GM19452 (cell line): Measurements from ENCODE around the gene POR.

Experiments used
- ATAC-seq: cut with Tn5 transposase; IDR thresholded peaks from one replicate; pipeline ENCODE4 v1.9.1; 2021; ENCODE audit not compliant: unreplicated experiment

POR gene

DNA sequence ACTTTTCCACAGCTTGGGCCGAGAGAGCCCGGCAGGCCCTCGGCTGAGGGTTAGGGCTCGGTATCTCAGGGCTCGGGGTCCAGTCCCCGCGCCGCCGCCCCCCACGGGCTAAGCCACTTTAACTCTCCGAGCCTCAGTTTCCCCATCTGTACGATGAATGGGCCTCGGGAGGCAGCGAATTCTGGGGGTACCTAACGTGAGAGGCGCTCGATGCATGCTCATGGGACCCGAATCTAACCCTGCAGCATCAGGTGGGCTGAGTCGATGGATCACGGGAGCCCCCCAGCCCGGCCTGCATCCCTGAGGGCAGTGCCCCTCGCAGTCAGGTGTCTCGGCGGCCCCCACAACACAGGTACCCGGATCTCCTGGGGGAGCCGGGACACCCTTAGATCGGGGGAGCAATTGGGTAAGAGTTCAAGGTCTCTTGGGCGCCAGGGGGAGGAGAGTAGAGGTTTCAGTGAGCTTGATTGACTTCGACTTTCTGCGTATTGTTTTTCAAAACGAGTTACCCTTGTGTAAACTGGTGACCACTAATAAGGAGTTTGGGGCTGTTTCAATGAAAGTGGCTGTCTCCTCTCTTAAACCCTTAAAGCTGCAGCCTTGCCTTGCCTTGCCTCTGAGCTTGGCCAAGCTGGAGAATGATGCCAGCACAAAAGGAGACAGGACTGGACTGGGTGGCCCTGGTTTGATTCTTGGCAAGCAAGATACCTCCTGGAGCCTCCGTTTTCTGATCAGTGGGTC is 631 bp downstream of the POR start:
- ATAC-seq, result no peak

- ATAC-seq, result no peak
These were observed 1.3 kb downstream of the POR start for GRCh38 chr7:75916259-75916658.

DNA sequence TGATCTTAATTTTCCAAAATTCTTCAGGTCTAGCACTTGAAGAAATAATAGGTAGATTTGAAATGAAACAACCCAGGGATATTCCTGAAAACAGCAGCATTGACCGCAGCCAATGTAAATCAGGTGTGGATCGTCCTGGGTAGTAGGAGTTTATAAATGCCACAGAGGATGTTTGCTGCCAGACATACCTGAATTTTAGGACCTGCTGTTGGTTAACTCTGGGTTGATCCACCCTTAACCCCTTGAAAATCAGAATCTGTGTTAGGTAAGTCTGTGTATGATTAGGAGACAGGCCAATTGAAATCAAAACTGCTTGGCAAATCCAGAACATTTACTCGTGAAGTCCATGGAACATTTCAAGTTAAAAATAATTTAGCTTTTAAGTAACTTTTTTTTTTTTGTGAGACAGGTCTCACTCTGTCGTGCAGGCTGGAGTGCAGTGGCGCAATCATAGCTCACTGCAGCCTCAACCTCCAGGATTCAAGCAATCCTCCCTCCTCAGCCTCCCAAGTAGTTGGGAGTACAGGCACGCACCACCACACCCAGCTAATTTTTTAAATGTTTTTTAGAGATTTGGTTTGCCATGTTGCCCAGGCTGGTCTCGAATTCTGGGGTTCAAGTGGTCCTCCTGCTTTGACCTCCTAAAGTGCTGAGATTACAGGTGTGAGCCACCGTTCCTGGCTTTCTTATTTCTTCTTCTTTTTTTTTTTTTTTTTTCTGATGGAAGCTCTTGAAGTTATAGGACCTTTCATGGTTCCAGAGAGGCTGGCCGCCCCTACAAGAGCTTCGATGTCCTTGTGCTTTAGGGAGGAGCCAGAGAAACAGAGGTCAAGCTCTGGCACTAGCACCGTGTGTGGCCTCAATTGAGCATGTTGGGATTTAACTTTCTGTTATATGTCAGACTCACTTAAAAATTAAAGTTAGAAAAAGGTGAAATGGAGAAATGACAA is 2.0 kb downstream of the POR start:
- ATAC-seq, result no peak

DNA sequence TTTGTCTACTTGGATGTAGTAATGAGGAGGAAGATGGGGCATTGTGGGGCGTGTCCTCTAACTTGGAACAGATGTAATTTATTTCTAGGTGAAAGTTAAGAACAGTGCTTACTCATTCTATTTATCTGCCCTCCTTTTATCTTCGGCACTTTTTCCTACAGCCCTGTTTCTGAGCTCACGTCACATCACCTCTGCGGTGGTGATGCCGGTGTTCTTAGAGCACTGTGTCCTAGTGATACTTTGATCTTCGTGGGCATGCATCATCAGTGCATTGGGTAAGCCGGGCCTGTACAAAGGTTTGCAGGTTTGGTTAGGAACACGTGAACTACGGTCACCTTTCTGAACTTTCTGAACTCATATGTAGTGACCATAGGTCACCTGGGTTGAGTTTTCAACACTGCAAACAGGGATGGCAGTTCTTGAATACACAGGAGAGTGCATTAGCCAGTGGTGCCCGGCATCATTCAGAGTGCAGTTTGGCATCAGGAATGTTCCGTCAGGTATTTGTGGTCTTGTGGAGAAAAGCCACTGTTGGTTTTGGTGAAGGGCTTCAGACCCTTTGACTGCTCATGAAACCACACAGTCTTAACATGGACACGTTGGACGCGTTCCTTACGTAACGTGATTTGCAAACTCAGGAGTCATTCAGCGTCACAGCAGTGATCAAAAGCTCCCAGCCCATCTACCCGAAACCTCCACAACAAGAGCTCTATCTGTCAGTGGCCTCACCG is 5.6 kb downstream of the POR start:
- no peak for ATAC-seq

DNA sequence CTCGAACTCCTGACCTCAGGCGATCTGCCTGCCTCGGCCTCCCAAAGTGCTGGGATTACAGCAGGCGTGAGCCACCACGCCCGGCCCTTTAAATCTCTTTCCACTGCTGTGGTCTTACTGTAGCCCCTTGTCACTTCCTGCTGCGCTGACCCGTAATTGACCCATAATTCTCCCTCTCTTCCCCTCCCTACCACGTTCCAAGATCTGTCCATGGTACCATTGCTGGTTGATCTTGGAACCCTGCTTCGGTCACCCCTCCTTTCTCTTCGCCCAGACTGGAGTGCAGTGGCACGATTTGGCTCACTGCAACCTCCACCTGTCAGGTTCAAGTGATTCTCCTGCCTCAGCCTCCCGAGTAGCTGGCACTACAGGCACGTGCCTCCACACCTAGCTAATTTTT is 6.5 kb downstream of the POR start:
- no peak for ATAC-seq

DNA sequence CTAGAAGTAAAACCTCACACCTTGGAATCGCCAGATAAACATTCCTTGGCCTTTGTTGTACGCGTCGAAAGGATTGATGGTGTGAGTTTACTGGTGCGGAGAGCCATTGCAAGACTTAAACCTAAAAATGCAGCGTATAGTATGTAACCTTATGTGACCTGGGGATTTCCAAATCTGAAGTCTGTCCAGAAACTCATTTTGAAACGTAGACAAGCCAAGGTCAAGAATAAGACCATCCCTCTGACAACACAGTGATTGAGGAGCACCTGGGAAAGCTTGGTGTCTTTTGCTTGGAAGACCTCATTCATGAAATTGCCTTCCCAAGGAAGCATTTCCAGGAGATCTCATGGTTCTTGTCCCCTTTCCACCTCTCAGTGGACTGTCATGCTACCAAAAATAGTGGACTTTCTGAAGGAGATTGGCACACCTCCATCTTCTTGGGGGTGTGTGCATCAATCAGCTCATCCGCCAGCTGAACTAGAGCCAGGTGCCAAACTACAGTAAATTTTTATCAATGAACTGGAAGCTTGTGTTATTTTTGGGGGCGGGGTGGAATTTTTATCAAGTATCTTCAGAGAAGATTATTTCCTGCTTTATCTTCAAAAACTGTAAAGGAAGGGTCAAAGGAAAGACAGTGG is 8.1 kb downstream of the POR start:
- ATAC-seq, result no peak

GRCh38 chr7:75924256-75924655 is 9.3 kb downstream of the POR start:
- ATAC-seq, result no peak

GRCh38 chr7:75924889-75925288 is 9.9 kb downstream of the POR start:
- no peak for ATAC-seq

DNA sequence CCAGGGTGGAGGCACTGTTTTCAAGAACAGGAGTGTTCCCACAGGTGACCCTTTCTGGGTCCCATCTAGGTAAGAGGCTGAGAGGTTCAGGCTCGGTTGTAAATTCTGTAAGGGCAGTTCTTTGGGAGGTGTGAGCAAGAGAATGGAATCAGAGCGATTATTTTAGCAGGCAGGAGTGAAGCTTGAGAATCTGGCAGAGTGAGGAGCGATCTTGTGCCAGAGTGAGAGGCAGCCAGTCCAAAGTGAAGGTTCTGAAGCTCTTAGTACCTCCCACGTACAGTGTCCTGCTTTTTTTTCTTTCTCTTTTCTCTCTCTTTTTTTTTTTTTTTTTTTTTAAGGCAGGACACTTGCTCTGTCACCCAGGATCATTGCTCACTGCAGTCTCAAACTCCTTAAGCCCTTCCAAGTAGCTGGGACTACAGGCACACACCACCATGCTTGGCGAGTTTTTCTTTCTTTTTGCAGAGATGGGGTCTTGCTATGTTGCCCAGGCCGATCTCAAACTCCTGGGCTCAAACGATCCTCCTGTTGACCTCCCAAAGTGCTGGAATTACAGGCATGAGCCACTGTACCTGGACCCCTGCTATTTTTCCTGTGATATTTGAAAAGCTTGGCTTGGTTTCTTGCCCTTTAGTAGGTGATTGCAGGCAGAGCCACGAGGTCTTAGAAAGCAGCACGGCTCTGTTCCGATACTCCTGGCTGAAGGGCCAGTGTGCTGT is 10.9 kb downstream of the POR start:
- no peak for ATAC-seq

- no peak for ATAC-seq
These were observed 13.6 kb downstream of the POR start for GRCh38 chr7:75928568-75928914.

- no peak for ATAC-seq
These were observed 16.7 kb downstream of the POR start for GRCh38 chr7:75931680-75932079.

GRCh38 chr7:75937958-75938786 is 23.2 kb downstream of the POR start:
- no peak for ATAC-seq

DNA sequence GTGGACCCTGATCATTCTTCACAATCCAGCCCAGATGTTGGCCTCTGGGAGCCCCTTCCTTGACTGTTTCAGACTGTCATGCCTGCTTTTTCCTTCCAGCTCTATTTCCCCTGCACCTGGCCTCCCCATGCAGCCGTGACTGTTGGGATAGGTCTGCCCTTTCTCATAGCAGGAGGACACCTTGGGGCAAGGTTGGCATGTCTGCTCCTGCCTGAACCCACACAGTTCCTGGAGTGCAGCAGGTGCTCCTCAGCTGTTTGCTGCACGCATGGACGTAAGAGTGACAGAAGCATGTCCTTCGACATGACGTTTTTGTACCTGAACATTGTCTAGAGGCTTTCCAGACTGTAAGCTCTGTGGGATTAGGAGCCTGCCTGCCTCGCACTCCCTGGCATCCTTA is 24.0 kb downstream of the POR start:
- ATAC-seq, result no peak

DNA sequence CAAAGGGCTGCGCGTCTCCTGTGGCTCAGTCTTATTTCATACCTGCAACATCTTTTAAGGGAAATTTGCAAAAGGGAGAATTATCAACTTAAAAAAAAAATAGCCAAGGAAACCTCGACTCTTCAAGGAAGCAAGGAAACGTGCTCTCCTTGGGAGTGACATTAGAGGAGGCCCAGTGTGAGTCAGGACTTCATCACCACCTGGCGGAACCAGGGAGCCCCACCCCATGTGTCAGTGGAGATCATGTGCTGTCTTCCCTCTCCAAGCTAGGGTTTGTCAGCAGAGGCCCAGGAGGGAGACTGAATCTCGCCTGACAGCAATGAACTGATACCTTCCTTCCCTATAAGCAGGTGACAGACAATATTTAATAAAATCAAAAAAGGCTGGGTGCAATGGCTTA is 28.9 kb downstream of the POR start:
- ATAC-seq, result no peak

GRCh38 chr7:75944507-75944906 is 29.6 kb downstream of the POR start:
- no peak for ATAC-seq

DNA sequence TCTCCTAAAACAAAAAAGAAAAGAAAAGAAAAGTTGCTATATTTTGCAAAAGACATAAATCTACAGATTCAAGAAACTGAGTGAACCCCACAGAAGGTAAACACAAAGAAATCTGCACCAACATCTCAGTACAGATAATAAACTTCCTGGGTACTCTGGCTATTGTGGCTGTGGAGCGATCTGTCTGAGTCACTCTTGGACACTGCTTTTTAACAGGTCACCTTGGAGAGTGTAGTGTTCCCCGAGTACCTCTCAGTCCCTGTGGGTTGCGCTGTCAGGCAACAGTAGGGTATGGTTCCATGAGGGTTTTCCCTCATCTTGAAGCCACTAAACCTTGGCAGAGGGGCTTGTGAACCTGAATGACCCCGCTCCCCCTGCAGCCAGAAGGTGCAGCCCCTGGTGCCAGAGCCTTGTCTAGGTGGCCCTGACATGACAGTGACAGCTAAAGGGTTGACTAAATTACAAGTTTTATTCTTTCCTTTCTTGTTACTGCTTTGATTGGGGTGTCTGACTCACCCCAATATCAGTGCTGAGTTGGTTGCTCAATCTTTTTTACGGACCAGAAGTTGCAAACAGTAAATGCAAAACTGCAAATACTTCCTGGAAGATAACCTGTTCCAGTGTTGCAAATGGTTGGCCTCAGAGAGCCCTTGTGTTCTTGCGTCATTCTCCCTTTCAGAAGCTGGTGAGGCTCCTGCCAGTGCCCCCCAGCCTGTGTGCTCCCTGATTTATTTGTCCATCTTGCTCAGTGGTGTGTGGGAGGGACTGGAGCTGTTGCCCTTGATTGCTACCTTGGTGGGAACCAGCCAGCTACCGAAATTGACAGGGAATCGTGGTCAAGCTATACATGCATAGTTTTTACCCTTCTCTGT is 30.6 kb downstream of the POR start:
- no peak for ATAC-seq

GRCh38 chr7:75946207-75946855 is 31.4 kb downstream of the POR start:
- no peak for ATAC-seq

GRCh38 chr7:75948179-75948578 is 33.2 kb downstream of the POR start:
- ATAC-seq, result no peak
